ENCODE data around the gene MAP3K4.

MAP3K4 gene

GRCh38 chr6:160998766-160999165, 7.2 kb downstream of the MAP3K4 start:
- no peak for DNase-seq

GRCh38 chr6:160999516-160999915, 7.9 kb downstream of the MAP3K4 start:
- DNase-seq, result no peak

GRCh38 chr6:161000632-161001031, 9.1 kb downstream of the MAP3K4 start:
- no peak for DNase-seq

- DNase-seq, result no peak
Measured at GRCh38 chr6:161001421-161001820, 9.9 kb downstream of the MAP3K4 start.

- DNase-seq, result no peak
Measured at GRCh38 chr6:161003336-161003735, 11.8 kb downstream of the MAP3K4 start.

GRCh38 chr6:161008245-161008644, 16.7 kb downstream of the MAP3K4 start:
- DNase-seq, result no peak

- no peak for DNase-seq
Measured at GRCh38 chr6:161009991-161010390, 18.4 kb downstream of the MAP3K4 start.

- DNase-seq, result no peak
Measured at GRCh38 chr6:161010418-161010817, 18.8 kb downstream of the MAP3K4 start.

- no peak for DNase-seq
Measured at GRCh38 chr6:161011492-161012480, 20.2 kb downstream of the MAP3K4 start.

- no peak for DNase-seq
Measured at GRCh38 chr6:161013695-161014094, 22.1 kb downstream of the MAP3K4 start.

GRCh38 chr6:161017766-161018564, 26.4 kb downstream of the MAP3K4 start:
- DNase-seq, result no peak

- DNase-seq, result no peak
Measured at GRCh38 chr6:161019324-161019839, 27.8 kb downstream of the MAP3K4 start.

- DNase-seq, result no peak
Measured at GRCh38 chr6:161021543-161021942, 30.0 kb downstream of the MAP3K4 start.

GRCh38 chr6:161021998-161022743, 30.6 kb downstream of the MAP3K4 start:
- DNase-seq, result no peak

- DNase-seq, result no peak
Measured at GRCh38 chr6:161023316-161023715, 31.7 kb downstream of the MAP3K4 start.

- DNase-seq, result no peak
Measured at GRCh38 chr6:161024364-161024920, 32.9 kb downstream of the MAP3K4 start.

GRCh38 chr6:161027385-161027784, 35.8 kb downstream of the MAP3K4 start:
- no peak for DNase-seq

- DNase-seq, result no peak
Measured at GRCh38 chr6:161029195-161029809, 37.7 kb downstream of the MAP3K4 start.

GRCh38 chr6:161031721-161032495, 40.3 kb downstream of the MAP3K4 start:
- DNase-seq, result no peak

GRCh38 chr6:161033667-161034066, 42.1 kb downstream of the MAP3K4 start:
- no peak for DNase-seq

Data from amygdala (tissue), 56 donors.